ENCODE measurements around the gene WDR70.
"Not testable (repeated sequence)": the region's sequence is repeated elsewhere in the genome, so short reads cannot be mapped to it uniquely, and the experiment has no call there.

WDR70 gene

GRCh38 chr5:37575541-37576489 is 196.7 kb downstream of the WDR70 start:
- DNase-seq, result no peak

- no peak for DNase-seq
Measured at GRCh38 chr5:37576552-37576951, 197.4 kb downstream of the WDR70 start.

GRCh38 chr5:37578176-37578575 is 199.1 kb downstream of the WDR70 start:
- DNase-seq, result no peak

- DNase-seq, result no peak
Measured at GRCh38 chr5:37580106-37580505, 201.0 kb downstream of the WDR70 start.

GRCh38 chr5:37582202-37582601 is 203.1 kb downstream of the WDR70 start:
- no peak for DNase-seq

GRCh38 chr5:37593292-37593691 is 214.2 kb downstream of the WDR70 start:
- DNase-seq, result not testable (repeated sequence)

- not testable (repeated sequence) for DNase-seq
Measured at GRCh38 chr5:37594864-37595263, 215.7 kb downstream of the WDR70 start.

- DNase-seq, result no peak
Measured at GRCh38 chr5:37598733-37599132, 219.6 kb downstream of the WDR70 start.

GRCh38 chr5:37601163-37601562 is 222.0 kb downstream of the WDR70 start:
- DNase-seq, result no peak

- no peak for DNase-seq
Measured at GRCh38 chr5:37603072-37603471, 224.0 kb downstream of the WDR70 start.

GRCh38 chr5:37604290-37604689 is 225.2 kb downstream of the WDR70 start:
- DNase-seq, result no peak

GRCh38 chr5:37606148-37606547 is 227.0 kb downstream of the WDR70 start:
- no peak for DNase-seq

- no peak for DNase-seq
Measured at GRCh38 chr5:37606632-37607248, 227.6 kb downstream of the WDR70 start.

- DNase-seq, result no peak
Measured at GRCh38 chr5:37615184-37615583, 236.1 kb downstream of the WDR70 start.

- DNase-seq, result no peak
Measured at GRCh38 chr5:37619353-37619752, 240.2 kb downstream of the WDR70 start.

GRCh38 chr5:37622354-37622753 is 243.2 kb downstream of the WDR70 start:
- not testable (repeated sequence) for DNase-seq

- DNase-seq, result no peak
Measured at GRCh38 chr5:37626266-37626665, 247.1 kb downstream of the WDR70 start.

- no peak for DNase-seq
Measured at GRCh38 chr5:37628876-37629275, 249.8 kb downstream of the WDR70 start.

- no peak for DNase-seq
Measured at GRCh38 chr5:37631939-37632338, 252.8 kb downstream of the WDR70 start.

GRCh38 chr5:37637165-37637845 is 258.2 kb downstream of the WDR70 start:
- no peak for DNase-seq

- DNase-seq, result no peak
Measured at GRCh38 chr5:37638897-37639296, 259.8 kb downstream of the WDR70 start.

GRCh38 chr5:37640088-37640487 is 261.0 kb downstream of the WDR70 start:
- no peak for DNase-seq

- no peak for DNase-seq
Measured at GRCh38 chr5:37641933-37642332, 262.8 kb downstream of the WDR70 start.

GRCh38 chr5:37645707-37646106 is 266.6 kb downstream of the WDR70 start:
- no peak for DNase-seq

All from activated CD4-positive, CD25-positive, alpha-beta regulatory T cell (primary cell).